HCT116 (cell line): ENCODE measurements around the gene CLCA4. TPM values are rescaled to one million over a fixed set of nuclear protein-coding genes. Genes with fewer than 3 reads are reported as not detected.
A peak's percentile ranks its signal among the peaks of the same experiment; 100 is the strongest.
"Not testable (repeated sequence)": the region's sequence is repeated elsewhere in the genome, so short reads cannot be mapped to it uniquely, and the experiment has no call there.

Source experiments
- ATAC-seq: fragments of 200-7000 bp; cut with Tn5 transposase; 2 replicates; pipeline ENCODE4 v1.9.1; 2020; ENCODE audit warnings: mild to moderate bottlenecking, moderate library complexity
- BruUV-seq: library from RNA; stranded (reverse); fragments of 400-500 nt; replicated peaks from 2 replicates; lab custom pipeline; 2021; lab: Mats Ljungman, UMichigan
- CTCF ChIA-PET: fragments of 300-600 bp; sonication (Branson Sonifier 250); formaldehyde crosslinking; loops from one replicate; lab custom pipeline; 2021; ENCODE audit warnings: antibody characterized with exemption; lab: Charles Lee
- POLR2A ChIA-PET: fragments of 300-600, 350-600 bp; sonication (Branson Sonifier 250); formaldehyde crosslinking; loops from one replicate; lab custom pipeline; 2021; ENCODE audit warnings: antibody characterized with exemption; lab: Charles Lee
- RAD21 ChIA-PET, 2 experiments: fragments of 300-600 bp; sonication (Branson Sonifier 250); formaldehyde crosslinking; loops; one replicate each; lab custom pipeline; 2023; ENCODE audit warnings: low total read pairs in 2 of 2; ENCODE audit not compliant: uncharacterized antibody in 2 of 2, unreplicated experiment in 2 of 2, low non-redundant PET in 1 of 2; lab: Charles Lee
- DNase-seq: peaks from one replicate; pipeline ENCODE4 v3.0.0-alpha.2; 2010; ENCODE audit warnings: low read depth, low spot score
- H2AFZ ChIP-seq: fragments of 200-600 bp; shearing (Covaris generic), sonication (generic); 2 replicates; pipeline ENCODE4 v1.6.1; 2017; ENCODE audit warnings: low read depth, mixed run types, mixed read lengths, antibody characterized with exemption, low read length; ENCODE audit not compliant: poor library complexity, severe bottlenecking
- H3K27ac ChIP-seq: 2 replicates; pipeline ENCODE4 v1.5.1; 2012; ENCODE audit warnings: low read depth, low read length
- H3K27me3 ChIP-seq: fragments of 200-600 bp; sonication (generic); 2 replicates; pipeline ENCODE4 v1.6.1; 2016; ENCODE audit warnings: mixed run types, low read length, mixed read lengths; ENCODE audit not compliant: insufficient read depth
- H3K36me3 ChIP-seq, 2 experiments: fragments of 200-500 bp in 1 of 2; fragments of 200-600 bp in 1 of 2; sonication (Bioruptor generic) in 1 of 2; sonication (generic) in 1 of 2; 2 replicates each; pipeline versions ENCODE4 v1.5.1 to v1.6.1; 2014 to 2016; ENCODE audit warnings: low read length in 2 of 2, inconsistent platforms in 1 of 2, mixed read lengths in 1 of 2, mixed run types in 1 of 2; ENCODE audit not compliant: insufficient read depth in 2 of 2, control insufficient read depth in 1 of 2
- H3K4me1 ChIP-seq, 2 experiments: fragments of 200-600 bp in 1 of 2; sonication (generic) in 1 of 2; 2 replicates each; pipeline versions ENCODE4 v1.5.1 to v1.6.1; 2012 to 2017; ENCODE audit warnings: low read length in 2 of 2, inconsistent platforms in 1 of 2, mild to moderate bottlenecking in 1 of 2, mixed read lengths in 1 of 2, mixed run types in 1 of 2, moderate library complexity in 1 of 2; ENCODE audit not compliant: insufficient read depth in 2 of 2, control insufficient read depth in 1 of 2
- H3K4me2 ChIP-seq: fragments of 200-600 bp; sonication (generic); 2 replicates; pipeline ENCODE4 v1.6.1; 2017; ENCODE audit warnings: mixed run types, low read length, mixed read lengths
- H3K4me3 ChIP-seq, 2 experiments: fragments of 200-600 bp in 1 of 2; sonication (generic) in 1 of 2; replicated peaks in 1 of 2; 2 replicates each; pipeline ENCODE4 v1.5.1; 2011 to 2016; ENCODE audit warnings: low read length in 2 of 2, control low read depth in 1 of 2, low read depth in 1 of 2, mild to moderate bottlenecking in 1 of 2, mixed read lengths in 1 of 2, mixed run types in 1 of 2
- H3K79me2 ChIP-seq: fragments of 200-600 bp; sonication (generic); 2 replicates; pipeline ENCODE4 v1.6.1; 2017; ENCODE audit warnings: mild to moderate bottlenecking, mixed run types, low read length, moderate library complexity, mixed read lengths; ENCODE audit not compliant: insufficient read depth
- H3K9ac ChIP-seq: fragments of 200-600 bp; sonication (generic); 2 replicates; pipeline ENCODE4 v1.6.1; 2016; ENCODE audit warnings: low read length, mixed read lengths
- H3K9me2 ChIP-seq: fragments of 200-600 bp; sonication (generic), shearing (Covaris generic); 2 replicates; pipeline ENCODE4 v1.6.1; 2017; ENCODE audit warnings: mixed run types, mild to moderate bottlenecking, moderate library complexity; ENCODE audit not compliant: insufficient read depth
- H3K9me3 ChIP-seq, 2 experiments: fragments of 200-500 bp in 1 of 2; fragments of 200-600 bp in 1 of 2; sonication (Bioruptor generic) in 1 of 2; sonication (generic) in 1 of 2; 2 replicates each; pipeline ENCODE4 v1.6.1; 2014 to 2017; ENCODE audit warnings: low read length in 2 of 2, mixed read lengths in 2 of 2, inconsistent platforms in 1 of 2, low read depth in 1 of 2, mild to moderate bottlenecking in 1 of 2, mixed run types in 1 of 2, moderate library complexity in 1 of 2; ENCODE audit not compliant: control insufficient read depth in 1 of 2, insufficient read depth in 1 of 2
- H4K20me1 ChIP-seq: fragments of 200-600 bp; sonication (generic), shearing (Covaris generic); 2 replicates; pipeline ENCODE4 v1.6.1; 2017; ENCODE audit warnings: mixed run types, mild to moderate bottlenecking, moderate library complexity; ENCODE audit not compliant: insufficient read depth
- POLR2A ChIP-seq: IDR thresholded peaks from 2 replicates; pipeline ENCODE4 v1.7.0; 2011; ENCODE audit warnings: borderline replicate concordance; ENCODE audit not compliant: insufficient read depth, insufficient read length; ENCODE audit errors: extremely low read depth
- RAD21 ChIP-seq: IDR thresholded peaks from 2 replicates; pipeline ENCODE4 v1.6.1; 2012; ENCODE audit warnings: low read depth, mild to moderate bottlenecking
- intact Hi-C: fragments of 100-400 bp; cut with micrococcal nuclease; formaldehyde crosslinking; loops from 2 replicates; pipeline ENCODE4 v1.10.0; 2022
- total RNA-seq: library from RNA; stranded (reverse); gene quantifications from one replicate; pipeline ENCODE4 v1.2.1, GENCODE V29; 2021; ENCODE audit not compliant: unreplicated experiment
- TF ChIP-seq, protein P1 (sequence below), 3 experiments: fragments of 200-600 bp in 1 of 3; sonication (generic) in 1 of 3; IDR thresholded peaks in 2 of 3; conservative IDR thresholded peaks in 1 of 3; 2 replicates each; pipeline ENCODE4 v1.5.1; 2012 to 2017; ENCODE audit warnings: low read depth in 2 of 3, low read length in 2 of 3, antibody characterized with exemption in 1 of 3, borderline replicate concordance in 1 of 3, control low read depth in 1 of 3, mild to moderate bottlenecking in 1 of 3, mixed read lengths in 1 of 3, mixed run types in 1 of 3, moderate library complexity in 1 of 3; ENCODE audit not compliant: insufficient read depth in 1 of 3
- TF ChIP-seq, protein P2 (sequence below): IDR thresholded peaks from 2 replicates; pipeline ENCODE4 v1.6.1; 2012
- TF ChIP-seq, protein P3 (sequence below): IDR thresholded peaks from 2 replicates; pipeline ENCODE4 v1.6.1; 2011; ENCODE audit warnings: mild to moderate bottlenecking, low read length, moderate library complexity; ENCODE audit not compliant: insufficient replicate concordance; ENCODE audit errors: extremely low read depth

Gene CLCA4
- total RNA-seq, 1 experiment from 2014 or later: not detected

DNA sequence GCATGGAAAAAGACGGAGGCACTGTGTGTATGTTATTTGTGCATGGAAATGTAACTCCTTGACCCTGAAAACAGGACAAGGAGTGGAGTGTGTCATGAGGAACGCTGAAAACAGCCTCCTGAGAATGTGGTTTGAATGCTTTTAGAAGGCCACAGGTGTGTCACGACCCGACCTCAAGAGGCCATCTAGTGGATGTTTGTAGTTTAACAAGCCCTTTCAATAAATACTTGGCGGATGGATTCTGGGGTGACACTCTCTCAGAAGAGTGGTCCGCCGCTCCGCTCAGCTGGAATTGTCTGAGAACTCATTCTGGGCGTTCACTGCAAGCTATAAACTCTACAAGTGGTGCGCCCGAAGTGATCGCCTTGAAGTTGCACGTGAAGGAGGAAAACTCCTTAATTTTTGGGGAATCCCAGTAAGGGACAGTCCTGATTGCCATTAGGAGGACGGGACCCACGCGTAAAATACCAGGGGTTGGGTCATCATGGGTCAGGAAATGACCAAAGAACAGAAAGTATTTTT, 44.7 kb upstream of the CLCA4 start:
- H3K36me3 ChIP-seq, H3K9ac ChIP-seq, H3K4me1 ChIP-seq, RAD21 ChIA-PET, H3K9me2 ChIP-seq, H3K4me2 ChIP-seq, H3K4me3 ChIP-seq, H3K9me3 ChIP-seq, H4K20me1 ChIP-seq, POLR2A ChIA-PET, H3K27me3 ChIP-seq, H3K79me2 ChIP-seq, CTCF ChIA-PET, BruUV-seq, H2AFZ ChIP-seq, H3K27ac ChIP-seq, DNase-seq: not testable (repeated sequence)
- intact Hi-C loops: loop anchor here (1.0 kb wide), 1 partner anchor 122 kb away; no protein-coding TSS in a partner anchor
- TF ChIP-seq RAD21: peak; percentile 35; the same call in 1 of the 2 replicates
- TF ChIP-seq, protein P1, sequence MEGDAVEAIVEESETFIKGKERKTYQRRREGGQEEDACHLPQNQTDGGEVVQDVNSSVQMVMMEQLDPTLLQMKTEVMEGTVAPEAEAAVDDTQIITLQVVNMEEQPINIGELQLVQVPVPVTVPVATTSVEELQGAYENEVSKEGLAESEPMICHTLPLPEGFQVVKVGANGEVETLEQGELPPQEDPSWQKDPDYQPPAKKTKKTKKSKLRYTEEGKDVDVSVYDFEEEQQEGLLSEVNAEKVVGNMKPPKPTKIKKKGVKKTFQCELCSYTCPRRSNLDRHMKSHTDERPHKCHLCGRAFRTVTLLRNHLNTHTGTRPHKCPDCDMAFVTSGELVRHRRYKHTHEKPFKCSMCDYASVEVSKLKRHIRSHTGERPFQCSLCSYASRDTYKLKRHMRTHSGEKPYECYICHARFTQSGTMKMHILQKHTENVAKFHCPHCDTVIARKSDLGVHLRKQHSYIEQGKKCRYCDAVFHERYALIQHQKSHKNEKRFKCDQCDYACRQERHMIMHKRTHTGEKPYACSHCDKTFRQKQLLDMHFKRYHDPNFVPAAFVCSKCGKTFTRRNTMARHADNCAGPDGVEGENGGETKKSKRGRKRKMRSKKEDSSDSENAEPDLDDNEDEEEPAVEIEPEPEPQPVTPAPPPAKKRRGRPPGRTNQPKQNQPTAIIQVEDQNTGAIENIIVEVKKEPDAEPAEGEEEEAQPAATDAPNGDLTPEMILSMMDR (IDR thresholded peaks at IDR 0.05 in 2 of 3, conservative IDR thresholded peaks at IDR 0.05 in 1 of 3; ENCODE audit: borderline replicate concordance in 1 of 3, insufficient read depth in 1 of 3, low read depth in 2 of 3, low read length in 2 of 3): peak; percentile 15 to 47 (median 30); a peak in 4 of 6 replicates
- ATAC-seq: peak; percentile 52; the same call in 1 of the 2 replicates

DNA sequence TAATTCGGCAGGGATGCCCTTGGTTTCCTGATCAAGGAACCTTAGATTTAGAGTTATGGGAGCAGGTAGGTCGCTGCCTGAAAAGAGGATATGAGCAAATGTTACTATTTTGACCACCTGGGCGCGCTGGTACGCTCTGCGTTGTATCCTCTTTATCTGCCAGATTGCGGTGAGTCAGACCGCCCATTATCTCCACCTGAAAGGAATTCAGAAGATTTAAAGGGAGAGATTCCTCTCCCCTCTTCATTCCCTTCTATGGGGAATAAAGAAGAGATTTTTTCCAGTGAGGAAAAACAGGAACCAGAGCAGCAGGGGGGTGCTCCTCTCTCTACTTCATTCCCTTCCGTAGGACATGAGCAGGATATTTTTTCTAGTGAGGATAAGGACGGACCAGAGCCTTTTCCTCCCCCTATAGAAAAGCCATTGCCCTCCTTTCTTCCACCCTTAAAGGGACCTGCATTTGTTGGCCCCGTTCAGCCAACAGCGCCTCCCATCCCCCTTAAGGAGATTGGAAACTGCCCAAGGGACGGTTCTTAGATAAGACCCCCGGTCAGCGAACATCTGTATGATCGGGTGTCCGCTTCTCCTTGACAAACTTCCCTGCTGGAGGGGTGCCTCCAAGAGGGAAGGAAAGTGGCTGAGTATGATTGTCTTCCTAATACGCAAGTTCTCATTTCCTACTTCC, 44.0 kb upstream of the CLCA4 start:
- ChIA-PET POLR2A (no interaction called here), CTCF (no interaction called here), RAD21 (no interaction called here)
- DNase-seq: no peak
- no peak for ATAC-seq
- no peaks in the 10 kb centered on the region for H3K9me3 ChIP-seq
- H2AFZ ChIP-seq: no peak overlapping the region
- H3K9ac ChIP-seq: no peak overlapping the region
- no peaks in the 10 kb centered on the region for H3K79me2 ChIP-seq
- H4K20me1 ChIP-seq: no peaks in the 10 kb centered on the region
- no peaks in the 10 kb centered on the region for H3K4me1 ChIP-seq
- no peaks in the 10 kb centered on the region for H3K27me3 ChIP-seq
- BruUV-seq: no TSS peak
- no peaks in the 10 kb centered on the region for H3K36me3 ChIP-seq
- no peak overlapping the region for H3K27ac ChIP-seq
- H3K9me2 ChIP-seq: no peaks in the 10 kb centered on the region
- H3K4me2 ChIP-seq: no peak overlapping the region
- TF ChIP-seq RAD21 (no peak), POLR2A (no peak)
- TF ChIP-seq, protein P2, sequence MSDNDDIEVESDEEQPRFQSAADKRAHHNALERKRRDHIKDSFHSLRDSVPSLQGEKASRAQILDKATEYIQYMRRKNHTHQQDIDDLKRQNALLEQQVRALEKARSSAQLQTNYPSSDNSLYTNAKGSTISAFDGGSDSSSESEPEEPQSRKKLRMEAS: no peak
- TF ChIP-seq, protein P3, sequence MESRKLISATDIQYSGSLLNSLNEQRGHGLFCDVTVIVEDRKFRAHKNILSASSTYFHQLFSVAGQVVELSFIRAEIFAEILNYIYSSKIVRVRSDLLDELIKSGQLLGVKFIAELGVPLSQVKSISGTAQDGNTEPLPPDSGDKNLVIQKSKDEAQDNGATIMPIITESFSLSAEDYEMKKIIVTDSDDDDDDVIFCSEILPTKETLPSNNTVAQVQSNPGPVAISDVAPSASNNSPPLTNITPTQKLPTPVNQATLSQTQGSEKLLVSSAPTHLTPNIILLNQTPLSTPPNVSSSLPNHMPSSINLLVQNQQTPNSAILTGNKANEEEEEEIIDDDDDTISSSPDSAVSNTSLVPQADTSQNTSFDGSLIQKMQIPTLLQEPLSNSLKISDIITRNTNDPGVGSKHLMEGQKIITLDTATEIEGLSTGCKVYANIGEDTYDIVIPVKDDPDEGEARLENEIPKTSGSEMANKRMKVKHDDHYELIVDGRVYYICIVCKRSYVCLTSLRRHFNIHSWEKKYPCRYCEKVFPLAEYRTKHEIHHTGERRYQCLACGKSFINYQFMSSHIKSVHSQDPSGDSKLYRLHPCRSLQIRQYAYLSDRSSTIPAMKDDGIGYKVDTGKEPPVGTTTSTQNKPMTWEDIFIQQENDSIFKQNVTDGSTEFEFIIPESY: no peak
- TF ChIP-seq, protein P1 (IDR thresholded peaks at IDR 0.05 in 2 of 3, conservative IDR thresholded peaks at IDR 0.05 in 1 of 3; ENCODE audit: borderline replicate concordance in 1 of 3, insufficient read depth in 1 of 3, low read depth in 2 of 3, low read length in 2 of 3): no peak
- no peak overlapping the region for H3K4me3 ChIP-seq
- intact Hi-C loops: loop anchor here (1.0 kb wide), 1 partner anchor 123 kb away; no protein-coding TSS in a partner anchor
